NCI-H146 treated with DMSO at 0.1 percent for 48 hours (cell line): ENCODE data around the gene CALB2.
A peak's percentile ranks its signal among the peaks of the same experiment; 100 is the strongest.
"Not testable (repeated sequence)": the region's sequence is repeated elsewhere in the genome, so short reads cannot be mapped to it uniquely, and the experiment has no call there.

ENCODE experiments used
- DNase-seq: peaks from one replicate; lab custom pipeline; 2025; ENCODE audit not compliant: unreplicated experiment; lab: John Stamatoyannopoulos, UW

Gene CALB2

GRCh38 chr16:71352466-71352865, 6.1 kb upstream of the CALB2 start:
- no peak for DNase-seq

GRCh38 chr16:71352963-71353460, 5.5 kb upstream of the CALB2 start:
- DNase-seq, result no peak

GRCh38 chr16:71353736-71354135, 4.8 kb upstream of the CALB2 start:
- no peak for DNase-seq

- DNase-seq, result no peak
Measured at GRCh38 chr16:71354156-71354555, 4.4 kb upstream of the CALB2 start.

- no peak for DNase-seq
Measured at GRCh38 chr16:71356051-71356740, 2.3 kb upstream of the CALB2 start.

- DNase-seq, result not testable (repeated sequence)
Measured at GRCh38 chr16:71356936-71357335, 1.6 kb upstream of the CALB2 start.

- no peak for DNase-seq
Measured at GRCh38 chr16:71357681-71358080, 842 bp upstream of the CALB2 start.

- DNase-seq, result no peak
Measured at GRCh38 chr16:71359431-71359830, 908 bp downstream of the CALB2 start.

- DNase-seq, result no peak
Measured at GRCh38 chr16:71360378-71360777, 1.9 kb downstream of the CALB2 start.

- no peak for DNase-seq
Measured at GRCh38 chr16:71364133-71364681, 5.7 kb downstream of the CALB2 start.

- DNase-seq, result no peak
Measured at GRCh38 chr16:71365021-71365420, 6.5 kb downstream of the CALB2 start.

GRCh38 chr16:71367241-71367976, 8.9 kb downstream of the CALB2 start:
- peak; percentile 63 for DNase-seq

- no peak for DNase-seq
Measured at GRCh38 chr16:71368958-71369357, 10.4 kb downstream of the CALB2 start.

- no peak for DNase-seq
Measured at GRCh38 chr16:71369494-71369893, 11.0 kb downstream of the CALB2 start.

- DNase-seq, result no peak
Measured at GRCh38 chr16:71371237-71371636, 12.7 kb downstream of the CALB2 start.

- no peak for DNase-seq
Measured at GRCh38 chr16:71373073-71373472, 14.6 kb downstream of the CALB2 start.

GRCh38 chr16:71376465-71377157, 18.1 kb downstream of the CALB2 start:
- no peak for DNase-seq

- no peak for DNase-seq
Measured at GRCh38 chr16:71379711-71380110, 21.2 kb downstream of the CALB2 start.

GRCh38 chr16:71380831-71381230, 22.3 kb downstream of the CALB2 start:
- DNase-seq, result no peak

- DNase-seq, result peak; percentile 2
Measured at GRCh38 chr16:71383054-71383773, 24.7 kb downstream of the CALB2 start.
